ENCODE results near the gene PHKA2. TPM values are rescaled to one million over a fixed set of nuclear protein-coding genes. Genes with fewer than 3 reads are reported as not detected.
A peak's percentile ranks its signal among the peaks of the same experiment; 100 is the strongest.

Gene PHKA2
- total RNA-seq, 1 donor from 2014 or later, result 72.2 TPM

- Mint-ChIP-seq H3K27ac (no peak overlapping the region), H3K9me3 (peaks cover 27% of the 10 kb centered on the region), H3K27me3 (ENCODE audit: low read depth) (no peaks in the 10 kb centered on the region), H3K36me3 (peaks cover 35% of the 10 kb centered on the region), H3K4me1 (peaks cover 35% of the 10 kb centered on the region), H3K4me3 (no peak overlapping the region)
- TF ChIP-seq, protein P1, sequence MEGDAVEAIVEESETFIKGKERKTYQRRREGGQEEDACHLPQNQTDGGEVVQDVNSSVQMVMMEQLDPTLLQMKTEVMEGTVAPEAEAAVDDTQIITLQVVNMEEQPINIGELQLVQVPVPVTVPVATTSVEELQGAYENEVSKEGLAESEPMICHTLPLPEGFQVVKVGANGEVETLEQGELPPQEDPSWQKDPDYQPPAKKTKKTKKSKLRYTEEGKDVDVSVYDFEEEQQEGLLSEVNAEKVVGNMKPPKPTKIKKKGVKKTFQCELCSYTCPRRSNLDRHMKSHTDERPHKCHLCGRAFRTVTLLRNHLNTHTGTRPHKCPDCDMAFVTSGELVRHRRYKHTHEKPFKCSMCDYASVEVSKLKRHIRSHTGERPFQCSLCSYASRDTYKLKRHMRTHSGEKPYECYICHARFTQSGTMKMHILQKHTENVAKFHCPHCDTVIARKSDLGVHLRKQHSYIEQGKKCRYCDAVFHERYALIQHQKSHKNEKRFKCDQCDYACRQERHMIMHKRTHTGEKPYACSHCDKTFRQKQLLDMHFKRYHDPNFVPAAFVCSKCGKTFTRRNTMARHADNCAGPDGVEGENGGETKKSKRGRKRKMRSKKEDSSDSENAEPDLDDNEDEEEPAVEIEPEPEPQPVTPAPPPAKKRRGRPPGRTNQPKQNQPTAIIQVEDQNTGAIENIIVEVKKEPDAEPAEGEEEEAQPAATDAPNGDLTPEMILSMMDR (IDR thresholded peaks at IDR 0.05; ENCODE audit: unreplicated experiment), result no peak
- no peak for DNase-seq (ENCODE audit: low spot score in 2 of 2, unreplicated experiment in 2 of 2)
These were observed 42.0 kb downstream of the PHKA2 start for GRCh38 chrX:18941896-18942295.

- H3K27ac Mint-ChIP-seq, result peak overlapping the region; percentile 60
These were observed 45.2 kb downstream of the PHKA2 start for GRCh38 chrX:18938710-18939109.

GRCh38 chrX:18937173-18937572, 46.7 kb downstream of the PHKA2 start:
- TF ChIP-seq, protein P1 (IDR thresholded peaks at IDR 0.05; ENCODE audit: unreplicated experiment), result no peak
- H3K9me3 Mint-ChIP-seq, result peaks cover 20% of the 10 kb centered on the region
- no peak overlapping the region for H3K4me3 Mint-ChIP-seq
- DNase-seq (ENCODE audit: low spot score in 2 of 2, unreplicated experiment in 2 of 2), result no peak
- no peak overlapping the region for H3K27ac Mint-ChIP-seq
- H3K27me3 Mint-ChIP-seq (ENCODE audit: low read depth), result no peaks in the 10 kb centered on the region
- peaks cover 19% of the 10 kb centered on the region for H3K4me1 Mint-ChIP-seq
- peaks cover 28% of the 10 kb centered on the region for H3K36me3 Mint-ChIP-seq

More at GRCh38 chrX:18938710-18939109, 45.2 kb downstream of the PHKA2 start:
- TF ChIP-seq, protein P1 (IDR thresholded peaks at IDR 0.05; ENCODE audit: unreplicated experiment), result no peak
- Mint-ChIP-seq H3K27me3 (ENCODE audit: low read depth) (no peaks in the 10 kb centered on the region), H3K36me3 (peaks cover 34% of the 10 kb centered on the region), H3K4me1 (peaks cover 19% of the 10 kb centered on the region), H3K4me3 (no peak overlapping the region), H3K9me3 (peaks cover 26% of the 10 kb centered on the region)
- DNase-seq (ENCODE audit: low spot score in 2 of 2, unreplicated experiment in 2 of 2), result no peak

DNA sequence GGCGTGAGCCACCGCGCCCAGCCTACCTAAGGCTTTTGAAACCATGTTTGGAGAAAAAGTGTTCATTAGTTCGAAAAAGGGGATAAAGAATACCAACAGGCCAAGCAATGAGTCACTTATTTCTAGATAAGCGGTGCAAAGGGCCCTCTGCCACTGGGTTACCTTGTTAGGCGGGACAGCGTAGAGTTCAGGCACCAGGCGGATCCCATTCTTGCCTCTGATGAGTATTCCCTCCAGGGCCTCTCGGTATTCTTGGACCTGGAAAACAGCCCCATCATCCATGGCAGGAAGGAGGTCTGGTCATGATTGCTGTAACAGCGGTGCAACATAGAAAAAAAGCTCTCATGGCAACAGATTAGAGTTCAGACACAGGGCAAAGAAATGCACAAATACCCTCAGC, 48.0 kb downstream of the PHKA2 start:
- peaks cover 10% of the 10 kb centered on the region for H3K9me3 Mint-ChIP-seq
- no peak overlapping the region for H3K27ac Mint-ChIP-seq
- H3K4me3 Mint-ChIP-seq, result no peak overlapping the region
- TF ChIP-seq, protein P1 (IDR thresholded peaks at IDR 0.05; ENCODE audit: unreplicated experiment), result no peak
- H3K4me1 Mint-ChIP-seq, result peaks cover 12% of the 10 kb centered on the region
- peaks cover 16% of the 10 kb centered on the region for H3K36me3 Mint-ChIP-seq
- H3K27me3 Mint-ChIP-seq (ENCODE audit: low read depth), result no peaks in the 10 kb centered on the region
- DNase-seq (ENCODE audit: low spot score in 2 of 2, unreplicated experiment in 2 of 2), result no peak

- Mint-ChIP-seq H3K36me3 (peaks cover 19% of the 10 kb centered on the region), H3K4me1 (peaks cover 8% of the 10 kb centered on the region), H3K27ac (no peak overlapping the region), H3K9me3 (peaks cover 10% of the 10 kb centered on the region), H3K27me3 (ENCODE audit: low read depth) (no peaks in the 10 kb centered on the region), H3K4me3 (no peak overlapping the region)
- DNase-seq (ENCODE audit: low spot score in 2 of 2, unreplicated experiment in 2 of 2), result no peak
- TF ChIP-seq, protein P1 (IDR thresholded peaks at IDR 0.05; ENCODE audit: unreplicated experiment), result no peak
These were observed 49.2 kb downstream of the PHKA2 start for GRCh38 chrX:18934708-18935107.

- Mint-ChIP-seq H3K27me3 (ENCODE audit: low read depth) (no peaks in the 10 kb centered on the region), H3K27ac (no peak overlapping the region), H3K36me3 (peaks cover 19% of the 10 kb centered on the region), H3K4me1 (peaks cover 3% of the 10 kb centered on the region), H3K4me3 (no peak overlapping the region), H3K9me3 (peaks cover 10% of the 10 kb centered on the region)
- DNase-seq (ENCODE audit: low spot score in 2 of 2, unreplicated experiment in 2 of 2), result no peak
- TF ChIP-seq, protein P1 (IDR thresholded peaks at IDR 0.05; ENCODE audit: unreplicated experiment), result no peak
These were observed 50.3 kb downstream of the PHKA2 start for GRCh38 chrX:18933617-18934016.
